Peyer's patch (tissue), 4 donors: ENCODE data around the gene SGSH.

Source experiments
- CTCF ChIP-seq, 6 experiments: fragments of 450-650 bp in 4 of 6; fragments of 200-600 bp in 2 of 6; sonication (generic) in 1 of 6; IDR thresholded peaks; one replicate each; pipeline ENCODE4 v1.5.1; 2017 to 2019; ENCODE audit warnings: antibody characterized with exemption in 6 of 6, mild to moderate bottlenecking in 3 of 6, moderate library complexity in 1 of 6
- POLR2A ChIP-seq, 2 donors: fragments of 450-650 bp; IDR thresholded peaks; one replicate each; pipeline ENCODE4 v1.5.1; 2017; ENCODE audit warnings: antibody characterized with exemption in 2 of 2, mild to moderate bottlenecking in 2 of 2, moderate library complexity in 2 of 2

GRCh38 chr17:80198144-80198661, 21.9 kb downstream of the SGSH start:
- TF ChIP-seq CTCF (IDR thresholded peaks at IDR 0.05) (no peak), POLR2A (IDR thresholded peaks at IDR 0.05) (no peak)
